A673 (cell line): ENCODE data around the gene TRA2B. TPM values are rescaled to one million over a fixed set of nuclear protein-coding genes. Genes with fewer than 3 reads are reported as not detected.

Experiments used
- BruUV-seq: library from RNA; stranded (reverse); fragments of 400-500 nt; replicated peaks from 2 replicates; lab custom pipeline; 2021; lab: Mats Ljungman, UMichigan
- CTCF ChIA-PET: fragments of 300-600 bp; sonication (Branson Sonifier 250); formaldehyde crosslinking; loops from one replicate; lab custom pipeline; 2022; ENCODE audit warnings: antibody characterized with exemption; lab: Charles Lee
- POLR2A ChIA-PET: fragments of 300-600 bp; sonication (Branson Sonifier 250); formaldehyde crosslinking; loops from one replicate; lab custom pipeline; 2022; ENCODE audit warnings: antibody characterized with exemption; ENCODE audit not compliant: low non-redundant PET; lab: Charles Lee
- DNase-seq: peaks from one replicate; pipeline ENCODE4 v3.0.0-alpha.2; 2015; ENCODE audit warnings: low spot score
- H3K27ac ChIP-seq: fragments of 200-600 bp; sonication (generic); 2 replicates; pipeline ENCODE4 v1.5.1; 2016; ENCODE audit warnings: mixed run types, low read depth, mild to moderate bottlenecking, mixed read lengths, antibody characterized with exemption, low read length; ENCODE audit not compliant: poor library complexity, severe bottlenecking
- H3K27me3 ChIP-seq: fragments of 200-600 bp; sonication (generic); replicated peaks from 2 replicates; pipeline ENCODE4 v1.6.1; 2017; ENCODE audit warnings: mixed run types, low read depth, mild to moderate bottlenecking, mixed read lengths, antibody characterized with exemption, low read length; ENCODE audit not compliant: insufficient read depth, poor library complexity
- H3K36me3 ChIP-seq: fragments of 200-600 bp; sonication (generic); 2 replicates; pipeline ENCODE4 v1.6.1; 2016; ENCODE audit warnings: mixed run types, mild to moderate bottlenecking, mixed read lengths, antibody characterized with exemption, low read length; ENCODE audit not compliant: insufficient read depth, poor library complexity, severe bottlenecking
- H3K4me1 ChIP-seq: fragments of 200-600 bp; sonication (generic); 2 replicates; pipeline ENCODE4 v1.6.1; 2017; ENCODE audit warnings: mixed run types, mild to moderate bottlenecking, mixed read lengths, antibody characterized with exemption, low read length; ENCODE audit not compliant: insufficient read depth, poor library complexity, severe bottlenecking
- H3K4me3 ChIP-seq: fragments of 200-600 bp; sonication (generic); 2 replicates; pipeline ENCODE4 v1.5.1; 2016; ENCODE audit warnings: low read depth, mixed run types, mild to moderate bottlenecking, mixed read lengths, low read length; ENCODE audit not compliant: poor library complexity, severe bottlenecking
- H3K9me3 ChIP-seq: fragments of 200-600 bp; sonication (generic); 2 replicates; pipeline ENCODE4 v1.6.1; 2016; ENCODE audit warnings: mixed run types, low read depth, mild to moderate bottlenecking, mixed read lengths, antibody characterized with exemption, low read length; ENCODE audit not compliant: poor library complexity, severe bottlenecking
- EZH2 ChIP-seq: fragments of 200-600 bp; sonication (generic); IDR thresholded peaks from 2 replicates; pipeline ENCODE4 v1.6.1; 2017; ENCODE audit warnings: borderline replicate concordance, low read depth, mild to moderate bottlenecking, mixed read lengths, antibody characterized with exemption, low read length; ENCODE audit not compliant: poor library complexity, severe bottlenecking
- intact Hi-C: fragments of 100-400 bp; cut with micrococcal nuclease; formaldehyde crosslinking; loops from one replicate; pipeline ENCODE4 v1.10.0; 2022; ENCODE audit not compliant: unreplicated experiment
- total RNA-seq: library from RNA; stranded (reverse); gene quantifications from 2 replicates; pipeline ENCODE4 v1.2.3, GENCODE V29; 2021
- TF ChIP-seq, protein P1 (sequence below): fragments of 300-800, 200-600 bp; sonication (generic); conservative IDR thresholded peaks from 2 replicates; pipeline ENCODE4 v1.5.1; 2017; ENCODE audit warnings: low read depth, mild to moderate bottlenecking, antibody characterized with exemption, low read length, moderate library complexity, mixed read lengths

TRA2B gene
- total RNA-seq, 1 experiment from 2014 or later = 339 TPM

DNA sequence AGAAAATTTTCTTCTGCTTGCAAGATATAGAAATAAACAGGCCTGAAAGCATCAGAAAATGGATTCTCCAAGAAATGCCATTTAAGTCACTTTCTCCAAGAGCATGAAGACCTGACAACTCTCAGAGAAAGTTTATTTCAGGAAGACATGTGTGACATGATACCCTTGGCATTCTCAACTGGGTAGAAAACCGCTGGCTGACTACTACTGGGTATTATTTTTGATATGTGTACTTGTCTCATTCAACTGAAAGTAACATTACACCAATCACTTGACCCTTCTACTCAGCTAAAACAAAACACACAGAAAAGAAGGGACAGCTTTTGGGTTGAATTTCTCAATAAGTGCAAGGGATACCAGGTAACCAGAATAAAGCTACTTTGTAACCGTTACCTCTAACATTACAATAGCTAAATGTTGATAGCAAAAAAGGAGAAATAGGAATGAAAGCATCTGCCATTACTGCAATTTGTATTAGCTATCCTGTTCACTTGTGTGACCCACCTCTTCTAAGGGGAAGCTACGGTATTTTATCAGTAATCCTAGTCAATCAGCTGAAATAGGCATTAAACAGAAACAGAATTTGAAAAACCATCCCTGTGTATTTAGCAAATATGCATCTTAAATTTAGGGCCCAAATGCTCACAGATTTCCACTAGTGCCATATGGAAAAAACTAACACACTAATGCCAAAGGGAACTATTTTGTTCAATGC is 7.3 kb downstream of the TRA2B start:
- peaks cover 68% of the 10 kb centered on the region for H3K36me3 ChIP-seq
- H3K9me3 ChIP-seq = no peaks in the 10 kb centered on the region
- TF ChIP-seq, protein P1, sequence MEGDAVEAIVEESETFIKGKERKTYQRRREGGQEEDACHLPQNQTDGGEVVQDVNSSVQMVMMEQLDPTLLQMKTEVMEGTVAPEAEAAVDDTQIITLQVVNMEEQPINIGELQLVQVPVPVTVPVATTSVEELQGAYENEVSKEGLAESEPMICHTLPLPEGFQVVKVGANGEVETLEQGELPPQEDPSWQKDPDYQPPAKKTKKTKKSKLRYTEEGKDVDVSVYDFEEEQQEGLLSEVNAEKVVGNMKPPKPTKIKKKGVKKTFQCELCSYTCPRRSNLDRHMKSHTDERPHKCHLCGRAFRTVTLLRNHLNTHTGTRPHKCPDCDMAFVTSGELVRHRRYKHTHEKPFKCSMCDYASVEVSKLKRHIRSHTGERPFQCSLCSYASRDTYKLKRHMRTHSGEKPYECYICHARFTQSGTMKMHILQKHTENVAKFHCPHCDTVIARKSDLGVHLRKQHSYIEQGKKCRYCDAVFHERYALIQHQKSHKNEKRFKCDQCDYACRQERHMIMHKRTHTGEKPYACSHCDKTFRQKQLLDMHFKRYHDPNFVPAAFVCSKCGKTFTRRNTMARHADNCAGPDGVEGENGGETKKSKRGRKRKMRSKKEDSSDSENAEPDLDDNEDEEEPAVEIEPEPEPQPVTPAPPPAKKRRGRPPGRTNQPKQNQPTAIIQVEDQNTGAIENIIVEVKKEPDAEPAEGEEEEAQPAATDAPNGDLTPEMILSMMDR = no peak
- TF ChIP-seq EZH2 = no peak
- intact Hi-C loops = no loop called here
- H3K27me3 ChIP-seq = no peaks in the 10 kb centered on the region
- no peak overlapping the region for H3K27ac ChIP-seq
- ChIA-PET POLR2A (interaction anchor here (0.5 kb wide), 1 partner anchor 10 kb away, joined by 3 read pairs; no protein-coding TSS in a partner anchor), CTCF (no interaction called here)
- peaks cover 72% of the 10 kb centered on the region for H3K4me1 ChIP-seq
- BruUV-seq = no TSS peak
- H3K4me3 ChIP-seq = peak overlapping the region; percentile 96
- no peak for DNase-seq

GRCh38 chr3:185929192-185930151 is 8.3 kb downstream of the TRA2B start:
- H3K36me3 ChIP-seq = peaks cover 73% of the 10 kb centered on the region
- peak overlapping the region; percentile 13 for H3K4me3 ChIP-seq
- intact Hi-C loops = no loop called here
- ChIA-PET POLR2A (no interaction called here), CTCF (interaction anchor here (1.6 kb wide), 1 partner anchor 270 kb away, joined by 4 read pairs; no protein-coding TSS in a partner anchor)
- no peaks in the 10 kb centered on the region for H3K27me3 ChIP-seq
- no peaks in the 10 kb centered on the region for H3K9me3 ChIP-seq
- TF ChIP-seq EZH2 = no peak
- TF ChIP-seq, protein P1 = no peak
- BruUV-seq = no TSS peak
- no peak overlapping the region for H3K27ac ChIP-seq
- DNase-seq = no peak
- peaks cover 76% of the 10 kb centered on the region for H3K4me1 ChIP-seq

GRCh38 chr3:185928496-185928895 is 9.3 kb downstream of the TRA2B start:
- H3K36me3 ChIP-seq = peaks cover 83% of the 10 kb centered on the region
- BruUV-seq = no TSS peak

More at GRCh38 chr3:185928496-185928895, 9.3 kb downstream of the TRA2B start:
- Histone ChIP-seq H3K9me3 (no peaks in the 10 kb centered on the region), H3K27ac (no peak overlapping the region), H3K4me3 (peak overlapping the region; percentile 13), H3K4me1 (peaks cover 70% of the 10 kb centered on the region), H3K27me3 (no peaks in the 10 kb centered on the region)
- POLR2A ChIA-PET = interaction anchor here (0.6 kb wide), 1 partner anchor 9 kb away, joined by 3 read pairs; no protein-coding TSS in a partner anchor
- no peak for DNase-seq
- CTCF ChIA-PET = interaction anchor here (1.6 kb wide), 1 partner anchor 269 kb away, joined by 4 read pairs; no protein-coding TSS in a partner anchor
- intact Hi-C loops = no loop called here
- TF ChIP-seq, protein P1 = no peak
